Sigmoid colon (tissue), 4 donors: ENCODE results near the gene FAM184B.

Experiments
- CTCF ChIP-seq, 4 experiments: fragments of 450-650 bp in 3 of 4; fragments of 200-600 bp in 1 of 4; IDR thresholded peaks; one replicate each; pipeline ENCODE4 v1.5.1; 2016 to 2019; ENCODE audit warnings: antibody characterized with exemption in 4 of 4, mild to moderate bottlenecking in 3 of 4, moderate library complexity in 2 of 4
- POLR2AphosphoS5 ChIP-seq, 4 donors: sonication (generic); formaldehyde crosslinking; IDR thresholded peaks; one replicate each; pipeline ENCODE4 v1.6.1; 2017; ENCODE audit warnings: antibody characterized with exemption in 4 of 4

GRCh38 chr4:17823871-17824669 is 42.6 kb upstream of the FAM184B start:
- TF ChIP-seq POLR2AphosphoS5 (IDR thresholded peaks at IDR 0.05) (no peak), CTCF (IDR thresholded peaks at IDR 0.05) (no peak)
